K562 (cell line): ENCODE data around the gene CNKSR3. TPM values are rescaled to one million over a fixed set of nuclear protein-coding genes. Genes with fewer than 3 reads are reported as not detected.

Source experiments
- ATAC-seq: fragments of 200-7000 bp; cut with Tn5 transposase; 3 replicates; pipeline ENCODE4 v1.9.1; 2020; ENCODE audit warnings: moderate library complexity
- BruUV-seq: library from RNA; stranded (reverse); fragments of 400-500 nt; replicated peaks from 2 replicates; lab custom pipeline; 2021; lab: Mats Ljungman, UMichigan
- CTCF ChIA-PET: fragments of 300-600 bp; formaldehyde crosslinking; extraction: SDS; loops from one replicate; lab custom pipeline; 2021; ENCODE audit warnings: low intra/inter-chr PET ratio; lab: Yijun Ruan, JAX
- POLR2A ChIA-PET: fragments of 300-600, 350-650 bp; sonication (Branson Sonifier 250); formaldehyde crosslinking; extraction: SDS; loops from one replicate; lab custom pipeline; 2021; ENCODE audit warnings: antibody characterized with exemption, inconsistent platforms; lab: Yijun Ruan, JAX
- DNase-seq, 4 experiments: peaks; one replicate each; pipeline versions ENCODE4 v3.0.0 to v3.0.0-alpha.2; 2011 to 2018; ENCODE audit warnings: low spot score in 3 of 4, mixed read lengths in 3 of 4; ENCODE audit errors: extremely low read depth in 1 of 4
- FAIRE-seq: peaks from 2 replicates; lab custom pipeline; 2011; peaks lifted over from hg19 to GRCh38; lab: Jason Lieb, UNC
- H2AFZ ChIP-seq: 2 replicates; pipeline ENCODE4 v1.6.0; 2011; ENCODE audit warnings: low read depth, low read length, control low read depth, inconsistent platforms
- H3K27ac ChIP-seq: fragments of 200-600 bp; 3 replicates; pipeline ENCODE4 v1.8.0; 2011; ENCODE audit warnings: low read depth, mild to moderate bottlenecking, control low read depth, inconsistent platforms, low read length, moderate library complexity, mixed read lengths; ENCODE audit errors: extremely low read depth
- H3K27me3 ChIP-seq, 2 experiments: fragments of 300-600 bp in 1 of 2; 2 replicates in 1 of 2; 3 replicates in 1 of 2; pipeline versions ENCODE4 v1.6.0 to v1.8.0; 2011; ENCODE audit warnings: inconsistent platforms in 2 of 2, low read length in 2 of 2, mild to moderate bottlenecking in 1 of 2, mixed read lengths in 1 of 2, moderate library complexity in 1 of 2; ENCODE audit not compliant: control insufficient read depth in 2 of 2, insufficient read depth in 2 of 2
- H3K36me3 ChIP-seq: fragments of 300-600 bp; 3 replicates; pipeline ENCODE4 v1.8.0; 2011; ENCODE audit warnings: mild to moderate bottlenecking, low read length, inconsistent platforms; ENCODE audit not compliant: control insufficient read depth, insufficient read depth
- H3K4me1 ChIP-seq, 2 experiments: fragments of 200-600 bp in 1 of 2; replicated peaks in 1 of 2; 2 replicates in 1 of 2; 3 replicates in 1 of 2; pipeline versions ENCODE4 v1.5.1 to v1.8.0; 2011; ENCODE audit warnings: inconsistent platforms in 2 of 2, low read length in 2 of 2, mild to moderate bottlenecking in 1 of 2, mixed read lengths in 1 of 2, moderate library complexity in 1 of 2; ENCODE audit not compliant: control insufficient read depth in 2 of 2, insufficient read depth in 2 of 2
- H3K4me2 ChIP-seq: 2 replicates; pipeline ENCODE4 v1.6.1; 2011; ENCODE audit warnings: low read length, control low read depth, inconsistent platforms, mixed read lengths; ENCODE audit not compliant: insufficient read depth
- H3K4me3 ChIP-seq: fragments of 200-600 bp; sonication (generic), shearing (Covaris generic); 2 replicates; pipeline ENCODE4 v1.5.1; 2016; ENCODE audit warnings: control low read depth, inconsistent platforms
- H3K79me2 ChIP-seq: fragments of 200-600 bp; 3 replicates; pipeline ENCODE4 v1.8.0; 2011; ENCODE audit warnings: low read length, inconsistent platforms; ENCODE audit not compliant: control insufficient read depth, insufficient read depth
- H3K9ac ChIP-seq, 2 experiments: 2 replicates each; pipeline versions ENCODE4 v1.6.0 to v1.6.1; 2011; ENCODE audit warnings: low read depth in 2 of 2, low read length in 2 of 2, control low read depth in 1 of 2, inconsistent platforms in 1 of 2, mild to moderate bottlenecking in 1 of 2, mixed read lengths in 1 of 2; ENCODE audit not compliant: insufficient read depth in 1 of 2
- H3K9me1 ChIP-seq: one replicate; pipeline ENCODE4 v1.6.0; 2011; ENCODE audit warnings: inconsistent platforms, mild to moderate bottlenecking, low read length, moderate library complexity; ENCODE audit not compliant: control insufficient read depth, insufficient read depth
- H3K9me3 ChIP-seq: replicated peaks from 2 replicates; pipeline ENCODE4 v1.5.1; 2011; ENCODE audit warnings: low read depth, low read length, inconsistent platforms; ENCODE audit not compliant: control insufficient read depth, insufficient read depth
- H4K20me1 ChIP-seq: replicated peaks from 2 replicates; pipeline ENCODE4 v1.6.1; 2011; ENCODE audit warnings: low read length, inconsistent platforms, mixed read lengths; ENCODE audit not compliant: control insufficient read depth, insufficient read depth
- BRCA1 ChIP-seq, 2 experiments: fragments of 450-650 bp in 1 of 2; sonication (generic) in 1 of 2; formaldehyde crosslinking in 1 of 2; IDR thresholded peaks; 2 replicates each; pipeline versions ENCODE4 v1.5.0 to v1.6.1; 2017 to 2020; ENCODE audit warnings: mild to moderate bottlenecking in 1 of 2, missing genetic modification reagents in 1 of 2
- CBX5 ChIP-seq: IDR thresholded peaks from 2 replicates; pipeline ENCODE4 v1.6.1; 2014; ENCODE audit warnings: low read depth, borderline replicate concordance
- CXXC5 ChIP-seq: fragments of 250-450 bp; sonication (Bioruptor Pico); IDR thresholded peaks from 2 replicates; pipeline ENCODE4 v1.8.0; 2022; ENCODE audit warnings: inconsistent platforms, mild to moderate bottlenecking, moderate library complexity
- FOXJ2 ChIP-seq: fragments of 200-800 bp; sonication (Bioruptor generic); IDR thresholded peaks from 2 replicates; pipeline ENCODE4 v1.6.1; 2016; ENCODE audit warnings: missing genetic modification characterization, missing compliant biosample characterization
- HIVEP1 ChIP-seq: fragments of 250-450 bp; sonication (Bioruptor Pico); IDR thresholded peaks from 2 replicates; pipeline ENCODE4 v1.4.0; 2020; ENCODE audit warnings: mild to moderate bottlenecking
- JUNB ChIP-seq: fragments of 450-650 bp; formaldehyde crosslinking; conservative IDR thresholded peaks from 2 replicates; pipeline ENCODE4 v1.4.0; 2020; ENCODE audit warnings: mild to moderate bottlenecking
- KDM1A ChIP-seq, 2 experiments: fragments of 450-650 bp; IDR thresholded peaks; 2 replicates each; pipeline ENCODE4 v1.6.1; 2016; ENCODE audit warnings: mild to moderate bottlenecking in 2 of 2
- MEIS2 ChIP-seq: fragments of 450-650 bp; IDR thresholded peaks from 2 replicates; pipeline ENCODE4 v1.6.1; 2014; ENCODE audit warnings: mild to moderate bottlenecking; ENCODE audit not compliant: partially characterized antibody
- MNT ChIP-seq, 2 experiments: fragments of 450-650 bp; conservative IDR thresholded peaks; 2 replicates each; pipeline ENCODE4 v1.6.1; 2017; ENCODE audit warnings: mild to moderate bottlenecking in 2 of 2, moderate library complexity in 2 of 2
- NKRF ChIP-seq: fragments of 450-650 bp; IDR thresholded peaks from 2 replicates; pipeline ENCODE4 v1.6.1; 2016; ENCODE audit warnings: borderline replicate concordance
- POU5F1 ChIP-seq: fragments of 150-350 bp; IDR thresholded peaks from 2 replicates; pipeline ENCODE4 v1.6.1; 2014; ENCODE audit warnings: borderline replicate concordance, low read length, low read depth, mild to moderate bottlenecking; ENCODE audit not compliant: partially characterized antibody
- RBM17 ChIP-seq: fragments of 200-400 bp; formaldehyde crosslinking; IDR thresholded peaks from 2 replicates; pipeline ENCODE4 v1.6.1; 2017; ENCODE audit warnings: low read depth, mild to moderate bottlenecking, low read length, borderline replicate concordance
- SETDB1 ChIP-seq: IDR thresholded peaks from one replicate; pipeline ENCODE4 v1.6.1; 2012; ENCODE audit warnings: low read length, control low read depth, inconsistent platforms
- SNAPC5 ChIP-seq: fragments of 250-450 bp; sonication (Bioruptor Pico); IDR thresholded peaks from 2 replicates; pipeline ENCODE4 v1.8.0; 2021; ENCODE audit warnings: moderate library complexity, mild to moderate bottlenecking, inconsistent platforms
- ZBTB17 ChIP-seq: fragments of 450-650 bp; formaldehyde crosslinking; IDR thresholded peaks from 2 replicates; pipeline ENCODE4 v1.4.0; 2020; ENCODE audit warnings: mild to moderate bottlenecking
- ZBTB34 ChIP-seq: fragments of 250-450 bp; sonication (Bioruptor Pico); IDR thresholded peaks from 2 replicates; pipeline ENCODE4 v1.8.0; 2021; ENCODE audit warnings: mild to moderate bottlenecking, moderate library complexity
- ZFP1 ChIP-seq: fragments of 450-650 bp; formaldehyde crosslinking; IDR thresholded peaks from 2 replicates; pipeline ENCODE4 v1.4.0; 2020; ENCODE audit warnings: mild to moderate bottlenecking, mixed read lengths
- ZNF224 ChIP-seq: sonication (generic); formaldehyde crosslinking; IDR thresholded peaks from 2 replicates; pipeline ENCODE4 v1.8.0; 2022; ENCODE audit warnings: mild to moderate bottlenecking, missing genetic modification reagents
- ZNF324 ChIP-seq: fragments of 250-450 bp; sonication (Bioruptor Pico); IDR thresholded peaks from 2 replicates; pipeline ENCODE4 v1.4.0; 2020; ENCODE audit warnings: mild to moderate bottlenecking
- ZNF583 ChIP-seq: fragments of 250-450 bp; sonication (Bioruptor Pico); IDR thresholded peaks from 2 replicates; pipeline ENCODE4 v1.4.0; 2020
- WGBS: fragments of 100-300 bp; shearing (Covaris generic); methylation state at CpG from one replicate; pipeline ENCODE4 v1.1.6; 2016; ENCODE audit warnings: low coverage, mixed read lengths; ENCODE audit not compliant: insufficient coverage; ENCODE audit errors: missing lambda C conversion rate; 5-methylcytosine and 5-hydroxymethylcytosine counted together
- in situ Hi-C: fragments of 300-500 bp; cut with MboI; formaldehyde crosslinking; loops from 4 replicates; pipeline ENCODE4 v1.15.0; 2018; ENCODE audit warnings: inconsistent platforms, mixed read lengths
- intact Hi-C: fragments of 100-400 bp; cut with micrococcal nuclease; formaldehyde crosslinking; loops from 2 replicates; pipeline ENCODE4 v1.14.2; 2022
- polyA plus RNA-seq, 8 experiments: library from polyadenylated mRNA; depleted of rRNA in 4 of 8; stranded (reverse) in 5 of 8; unstranded in 3 of 8; fragments of >200 nt; fragmentation: Nextera tagmentation in 2 of 8; fragmentation: Illumina TruSeq in 1 of 8; extraction: Ambion mirVana in 2 of 8; extraction: Trizol in 1 of 8; gene quantifications; 2 replicates each; pipeline versions ENCODE4 v1.2.1 to v1.2.3, GENCODE V29; 2011 to 2014; ENCODE audit warnings: inconsistent platforms in 1 of 8, missing spikeins in 1 of 8
- total RNA-seq, 7 experiments: library from RNA; depleted of rRNA in 6 of 7; stranded (reverse); fragments of >200 nt in 6 of 7; fragmentation: Illumina TruSeq in 2 of 7; extraction: Trizol in 2 of 7; gene quantifications; 2 replicates each; pipeline versions ENCODE4 v1.2.1 to v1.2.3, GENCODE V29; 2011 to 2021; ENCODE audit warnings: low replicate concordance in 1 of 7

CNKSR3 gene
- total and polyA plus RNA-seq, 9 of the 15 experiments (the other 6 are each of a cell fraction or from before 2014, with no cell fraction given), result 4.5 to 29.6 (median 9.5) TPM

GRCh38 chr6:154384191-154384590 lies 126.3 kb downstream of the CNKSR3 start:
- Histone ChIP-seq H3K27ac (no peak overlapping the region), H3K4me2 (no peak overlapping the region), H3K9me3 (no peaks in the 10 kb centered on the region), H2AFZ (no peak overlapping the region), H3K4me1 (no peaks in the 10 kb centered on the region), H3K9ac (no peak overlapping the region), H3K9me1 (no peaks in the 10 kb centered on the region), H4K20me1 (no peaks in the 10 kb centered on the region), H3K36me3 (no peaks in the 10 kb centered on the region), H3K4me3 (no peak overlapping the region), H3K27me3 (peaks cover 3 to 12% of the 10 kb centered on the region in 2 experiments; a peak in 3 of 5 replicates), H3K79me2 (no peaks in the 10 kb centered on the region)
- TF ChIP-seq CBX5, result no peak
- no peak for TF ChIP-seq NKRF
- no peak for TF ChIP-seq POU5F1
- TF ChIP-seq ZNF224 (CRISPR knock-in tag), result no peak
- no peak for TF ChIP-seq CXXC5
- TF ChIP-seq KDM1A (IDR thresholded peaks at IDR 0.05), result no peak
- TF ChIP-seq ZBTB17 (CRISPR knock-in tag), result no peak
- TF ChIP-seq HIVEP1 (CRISPR knock-in tag), result no peak
- TF ChIP-seq ZNF583, result no peak
- TF ChIP-seq SNAPC5 (CRISPR knock-in tag), result no peak
- no peak for TF ChIP-seq BRCA1 (IDR thresholded peaks at IDR 0.05)
- TF ChIP-seq BRCA1 (CRISPR knock-in tag; IDR thresholded peaks at IDR 0.05), result no peak
- TF ChIP-seq JUNB (CRISPR knock-in tag), result no peak
- TF ChIP-seq ZNF324 (CRISPR knock-in tag), result no peak
- TF ChIP-seq MNT (conservative IDR thresholded peaks at IDR 0.05), result no peak
- no peak for TF ChIP-seq ZBTB34 (CRISPR knock-in tag)
- no peak for TF ChIP-seq RBM17
- TF ChIP-seq FOXJ2 (tag), result no peak
- TF ChIP-seq MEIS2, result no peak
- TF ChIP-seq SETDB1, result no peak
- no peak for TF ChIP-seq ZFP1 (CRISPR knock-in tag)
- FAIRE-seq (no peak), ATAC-seq (no peak), DNase-seq (no peak)
- POLR2A ChIA-PET, result interaction anchor here (0.6 to 1.0 kb wide), 2 partner anchors 12 to 17 kb away, joined by 3 read pairs; no protein-coding TSS in a partner anchor
- CTCF ChIA-PET, result no interaction called here
- BruUV-seq, result no TSS peak
- WGBS, result 8% methylated on average over 2 of the region's 2 CpGs
- intact Hi-C loops (no loop called here), in situ Hi-C loops (no loop called here)
